ENCODE results near the gene EYA4.

EYA4 gene

GRCh38 chr6:133313068-133313467 is 71.9 kb downstream of the EYA4 start:
- DNase-seq, result peak; percentile 20
- WGBS (ENCODE audit: extremely low coverage, insufficient coverage, low lambda C conversion rate), result no CpG with 5 or more reads among the region's 1 CpG
- H3K4ac ChIP-seq (ENCODE audit: low read depth, low read length), result no peak overlapping the region

GRCh38 chr6:133314947-133315346 is 73.8 kb downstream of the EYA4 start:
- Histone ChIP-seq H3K27ac (ENCODE audit: low read depth, low read length) (no peak overlapping the region), H2BK5ac (ENCODE audit: low read length) (no peak overlapping the region), H3K56ac (ENCODE audit: low read length) (no peak overlapping the region), H3K18ac (ENCODE audit: low read length) (peak overlapping the region; percentile 51), H3K4me1 (ENCODE audit: control insufficient read depth, low read depth, low read length) (no peaks in the 10 kb centered on the region), H4K8ac (ENCODE audit: low read depth, low read length) (no peak overlapping the region), H2BK15ac (replicated peaks; ENCODE audit: low read depth) (no peak overlapping the region), H3K79me2 (ENCODE audit: control insufficient read depth, insufficient read depth, low read length) (no peaks in the 10 kb centered on the region), H3K79me1 (ENCODE audit: low read length) (no peaks in the 10 kb centered on the region), H3K36me3 (ENCODE audit: control insufficient read depth, insufficient read depth, low read length) (no peaks in the 10 kb centered on the region), H3K9ac (ENCODE audit: low read length) (no peak overlapping the region), H2BK120ac (ENCODE audit: low read depth, low read length) (no peak overlapping the region), H3K4ac (ENCODE audit: low read depth, low read length) (no peak overlapping the region), H3K27me3 (ENCODE audit: insufficient read depth, low read length, poor library complexity) (no peaks in the 10 kb centered on the region), H3K4me2 (ENCODE audit: low read length) (no peak overlapping the region), H3K23ac (ENCODE audit: low read length) (no peak overlapping the region), H3K4me3 (ENCODE audit: low read length) (no peak overlapping the region), H4K5ac (ENCODE audit: low read length) (no peak overlapping the region), H2AK5ac (ENCODE audit: low read length) (no peak overlapping the region)
- no CpG with 5 or more reads among the region's 4 CpGs for WGBS (ENCODE audit: extremely low coverage, insufficient coverage, low lambda C conversion rate)
- DNase-seq, result no peak

More at GRCh38 chr6:133313068-133313467, 71.9 kb downstream of the EYA4 start:
- H3K79me2 ChIP-seq (ENCODE audit: control insufficient read depth, insufficient read depth, low read length), result no peaks in the 10 kb centered on the region
- H3K27me3 ChIP-seq (ENCODE audit: insufficient read depth, low read length, poor library complexity), result no peaks in the 10 kb centered on the region
- H3K4me2 ChIP-seq (ENCODE audit: low read length), result no peak overlapping the region
- H4K8ac ChIP-seq (ENCODE audit: low read depth, low read length), result no peak overlapping the region
- no peak overlapping the region for H3K4me3 ChIP-seq (ENCODE audit: low read length)
- no peaks in the 10 kb centered on the region for H3K79me1 ChIP-seq (ENCODE audit: low read length)
- no peak overlapping the region for H2BK15ac ChIP-seq (replicated peaks; ENCODE audit: low read depth)
- H3K36me3 ChIP-seq (ENCODE audit: control insufficient read depth, insufficient read depth, low read length), result no peaks in the 10 kb centered on the region
- no peaks in the 10 kb centered on the region for H3K4me1 ChIP-seq (ENCODE audit: control insufficient read depth, low read depth, low read length)
- H3K18ac ChIP-seq (ENCODE audit: low read length), result no peak overlapping the region
- no peak overlapping the region for H3K27ac ChIP-seq (ENCODE audit: low read depth, low read length)
- H2BK120ac ChIP-seq (ENCODE audit: low read depth, low read length), result no peak overlapping the region
- H2BK5ac ChIP-seq (ENCODE audit: low read length), result no peak overlapping the region
- no peak overlapping the region for H2AK5ac ChIP-seq (ENCODE audit: low read length)
- H3K9ac ChIP-seq (ENCODE audit: low read length), result no peak overlapping the region
- no peak overlapping the region for H3K56ac ChIP-seq (ENCODE audit: low read length)
- H3K23ac ChIP-seq (ENCODE audit: low read length), result no peak overlapping the region
- H4K5ac ChIP-seq (ENCODE audit: low read length), result no peak overlapping the region

GRCh38 chr6:133315811-133316210 is 74.7 kb downstream of the EYA4 start:
- Histone ChIP-seq H3K4me2 (ENCODE audit: low read length) (no peak overlapping the region), H2BK120ac (ENCODE audit: low read depth, low read length) (no peak overlapping the region), H3K36me3 (ENCODE audit: control insufficient read depth, insufficient read depth, low read length) (no peaks in the 10 kb centered on the region), H3K79me2 (ENCODE audit: control insufficient read depth, insufficient read depth, low read length) (no peaks in the 10 kb centered on the region), H3K27me3 (ENCODE audit: insufficient read depth, low read length, poor library complexity) (no peaks in the 10 kb centered on the region), H3K4me1 (ENCODE audit: control insufficient read depth, low read depth, low read length) (no peaks in the 10 kb centered on the region), H2AK5ac (ENCODE audit: low read length) (no peak overlapping the region), H3K27ac (ENCODE audit: low read depth, low read length) (no peak overlapping the region), H2BK5ac (ENCODE audit: low read length) (no peak overlapping the region), H3K56ac (ENCODE audit: low read length) (no peak overlapping the region), H3K9ac (ENCODE audit: low read length) (no peak overlapping the region), H4K5ac (ENCODE audit: low read length) (no peak overlapping the region), H4K8ac (ENCODE audit: low read depth, low read length) (no peak overlapping the region), H3K18ac (ENCODE audit: low read length) (no peak overlapping the region), H3K23ac (ENCODE audit: low read length) (no peak overlapping the region), H3K4me3 (ENCODE audit: low read length) (no peak overlapping the region), H3K4ac (ENCODE audit: low read depth, low read length) (no peak overlapping the region), H2BK15ac (replicated peaks; ENCODE audit: low read depth) (no peak overlapping the region), H3K79me1 (ENCODE audit: low read length) (no peaks in the 10 kb centered on the region)
- no peak for DNase-seq
- no CpG with 5 or more reads among the region's 5 CpGs for WGBS (ENCODE audit: extremely low coverage, insufficient coverage, low lambda C conversion rate)

GRCh38 chr6:133317704-133318103 is 76.5 kb downstream of the EYA4 start:
- Histone ChIP-seq H3K27me3 (ENCODE audit: insufficient read depth, low read length, poor library complexity) (no peaks in the 10 kb centered on the region), H3K79me2 (ENCODE audit: control insufficient read depth, insufficient read depth, low read length) (no peaks in the 10 kb centered on the region), H3K4me3 (ENCODE audit: low read length) (no peak overlapping the region), H3K4ac (ENCODE audit: low read depth, low read length) (no peak overlapping the region), H4K5ac (ENCODE audit: low read length) (no peak overlapping the region), H3K4me2 (ENCODE audit: low read length) (no peak overlapping the region), H3K9ac (ENCODE audit: low read length) (no peak overlapping the region), H2BK120ac (ENCODE audit: low read depth, low read length) (no peak overlapping the region), H2AK5ac (ENCODE audit: low read length) (no peak overlapping the region), H3K27ac (ENCODE audit: low read depth, low read length) (no peak overlapping the region), H2BK15ac (replicated peaks; ENCODE audit: low read depth) (no peak overlapping the region), H3K56ac (ENCODE audit: low read length) (no peak overlapping the region), H3K36me3 (ENCODE audit: control insufficient read depth, insufficient read depth, low read length) (no peaks in the 10 kb centered on the region), H3K23ac (ENCODE audit: low read length) (no peak overlapping the region), H3K79me1 (ENCODE audit: low read length) (no peaks in the 10 kb centered on the region), H3K4me1 (ENCODE audit: control insufficient read depth, low read depth, low read length) (no peaks in the 10 kb centered on the region), H2BK5ac (ENCODE audit: low read length) (no peak overlapping the region), H3K18ac (ENCODE audit: low read length) (no peak overlapping the region), H4K8ac (ENCODE audit: low read depth, low read length) (no peak overlapping the region)
- WGBS (ENCODE audit: extremely low coverage, insufficient coverage, low lambda C conversion rate), result 100% methylated on average over 1 of the region's 4 CpGs
- DNase-seq, result no peak

GRCh38 chr6:133326584-133326983 is 85.4 kb downstream of the EYA4 start:
- H3K27me3 ChIP-seq (ENCODE audit: insufficient read depth, low read length, poor library complexity), result no peaks in the 10 kb centered on the region
- H3K27ac ChIP-seq (ENCODE audit: low read depth, low read length), result no peak overlapping the region
- no peak overlapping the region for H4K5ac ChIP-seq (ENCODE audit: low read length)
- H2BK15ac ChIP-seq (replicated peaks; ENCODE audit: low read depth), result no peak overlapping the region
- no peak for DNase-seq
- H2BK120ac ChIP-seq (ENCODE audit: low read depth, low read length), result no peak overlapping the region
- H4K8ac ChIP-seq (ENCODE audit: low read depth, low read length), result no peak overlapping the region
- no peak overlapping the region for H2AK5ac ChIP-seq (ENCODE audit: low read length)
- H3K79me1 ChIP-seq (ENCODE audit: low read length), result no peaks in the 10 kb centered on the region
- no peak overlapping the region for H3K23ac ChIP-seq (ENCODE audit: low read length)
- no peak overlapping the region for H3K4me2 ChIP-seq (ENCODE audit: low read length)
- no peak overlapping the region for H3K4me3 ChIP-seq (ENCODE audit: low read length)
- H3K4me1 ChIP-seq (ENCODE audit: control insufficient read depth, low read depth, low read length), result no peaks in the 10 kb centered on the region
- H3K9ac ChIP-seq (ENCODE audit: low read length), result no peak overlapping the region
- H3K36me3 ChIP-seq (ENCODE audit: control insufficient read depth, insufficient read depth, low read length), result no peaks in the 10 kb centered on the region
- no peak overlapping the region for H3K56ac ChIP-seq (ENCODE audit: low read length)
- no peak overlapping the region for H3K4ac ChIP-seq (ENCODE audit: low read depth, low read length)
- no peaks in the 10 kb centered on the region for H3K79me2 ChIP-seq (ENCODE audit: control insufficient read depth, insufficient read depth, low read length)
- WGBS (ENCODE audit: extremely low coverage, insufficient coverage, low lambda C conversion rate), result no CpG with 5 or more reads among the region's 9 CpGs
- no peak overlapping the region for H3K18ac ChIP-seq (ENCODE audit: low read length)
- no peak overlapping the region for H2BK5ac ChIP-seq (ENCODE audit: low read length)

GRCh38 chr6:133333852-133334251 is 92.7 kb downstream of the EYA4 start:
- Histone ChIP-seq H3K27me3 (ENCODE audit: insufficient read depth, low read length, poor library complexity) (no peaks in the 10 kb centered on the region), H3K9ac (ENCODE audit: low read length) (no peak overlapping the region), H3K4ac (ENCODE audit: low read depth, low read length) (no peak overlapping the region), H3K36me3 (ENCODE audit: control insufficient read depth, insufficient read depth, low read length) (no peaks in the 10 kb centered on the region), H3K79me1 (ENCODE audit: low read length) (no peaks in the 10 kb centered on the region), H3K56ac (ENCODE audit: low read length) (no peak overlapping the region), H3K4me3 (ENCODE audit: low read length) (no peak overlapping the region), H2BK15ac (replicated peaks; ENCODE audit: low read depth) (no peak overlapping the region), H4K5ac (ENCODE audit: low read length) (no peak overlapping the region), H3K4me1 (ENCODE audit: control insufficient read depth, low read depth, low read length) (no peaks in the 10 kb centered on the region), H3K23ac (ENCODE audit: low read length) (no peak overlapping the region), H2AK5ac (ENCODE audit: low read length) (no peak overlapping the region), H3K27ac (ENCODE audit: low read depth, low read length) (no peak overlapping the region), H2BK5ac (ENCODE audit: low read length) (no peak overlapping the region), H3K79me2 (ENCODE audit: control insufficient read depth, insufficient read depth, low read length) (no peaks in the 10 kb centered on the region), H2BK120ac (ENCODE audit: low read depth, low read length) (no peak overlapping the region), H3K18ac (ENCODE audit: low read length) (no peak overlapping the region), H3K4me2 (ENCODE audit: low read length) (no peak overlapping the region), H4K8ac (ENCODE audit: low read depth, low read length) (no peak overlapping the region)
- no CpG with 5 or more reads among the region's 3 CpGs for WGBS (ENCODE audit: extremely low coverage, insufficient coverage, low lambda C conversion rate)
- no peak for DNase-seq
